ENCODE results near the gene EPHA6.

Gene EPHA6

DNA sequence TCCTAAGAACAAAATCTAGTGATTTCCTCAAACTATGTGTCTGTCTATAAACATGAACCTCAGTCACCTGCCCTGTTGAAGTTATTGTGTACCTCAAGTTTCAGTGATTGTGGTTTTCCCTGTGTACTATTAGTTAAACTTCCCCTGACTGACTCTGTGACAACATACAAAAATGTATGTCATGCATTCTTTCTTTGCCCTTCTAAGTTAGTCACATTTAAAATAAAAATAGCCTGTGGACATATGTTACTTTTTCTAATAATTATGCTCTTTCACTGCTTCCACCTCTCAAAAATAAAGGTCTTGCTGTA lies 29.8 kb downstream of the EPHA6 start:
- TF ChIP-seq, protein P1, sequence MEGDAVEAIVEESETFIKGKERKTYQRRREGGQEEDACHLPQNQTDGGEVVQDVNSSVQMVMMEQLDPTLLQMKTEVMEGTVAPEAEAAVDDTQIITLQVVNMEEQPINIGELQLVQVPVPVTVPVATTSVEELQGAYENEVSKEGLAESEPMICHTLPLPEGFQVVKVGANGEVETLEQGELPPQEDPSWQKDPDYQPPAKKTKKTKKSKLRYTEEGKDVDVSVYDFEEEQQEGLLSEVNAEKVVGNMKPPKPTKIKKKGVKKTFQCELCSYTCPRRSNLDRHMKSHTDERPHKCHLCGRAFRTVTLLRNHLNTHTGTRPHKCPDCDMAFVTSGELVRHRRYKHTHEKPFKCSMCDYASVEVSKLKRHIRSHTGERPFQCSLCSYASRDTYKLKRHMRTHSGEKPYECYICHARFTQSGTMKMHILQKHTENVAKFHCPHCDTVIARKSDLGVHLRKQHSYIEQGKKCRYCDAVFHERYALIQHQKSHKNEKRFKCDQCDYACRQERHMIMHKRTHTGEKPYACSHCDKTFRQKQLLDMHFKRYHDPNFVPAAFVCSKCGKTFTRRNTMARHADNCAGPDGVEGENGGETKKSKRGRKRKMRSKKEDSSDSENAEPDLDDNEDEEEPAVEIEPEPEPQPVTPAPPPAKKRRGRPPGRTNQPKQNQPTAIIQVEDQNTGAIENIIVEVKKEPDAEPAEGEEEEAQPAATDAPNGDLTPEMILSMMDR (conservative IDR thresholded peaks at IDR 0.05; ENCODE audit: low read depth, low read length), result no peak
- DNase-seq (ENCODE audit: low read depth), result no peak
- no peak overlapping the region for H3K4me3 ChIP-seq (ENCODE audit: low read length)

DNA sequence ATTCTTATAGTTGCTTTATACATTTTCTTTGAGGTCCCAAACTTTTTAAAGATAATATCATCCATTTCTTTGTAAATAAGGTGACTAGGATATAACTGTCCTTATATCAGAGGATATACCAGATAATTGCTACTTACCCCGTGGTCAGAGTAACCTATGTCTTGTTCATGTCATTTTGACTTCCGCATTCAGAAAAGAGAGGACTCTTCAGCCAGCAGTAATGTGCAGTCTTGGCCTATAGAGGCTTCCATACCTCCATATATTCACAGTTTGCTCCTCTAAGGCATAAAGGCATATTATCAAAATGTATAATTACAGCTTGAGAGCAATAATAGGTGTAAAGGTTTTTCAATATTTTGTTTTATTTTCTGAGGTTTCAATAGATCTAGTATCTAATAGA lies 38.5 kb downstream of the EPHA6 start:
- H3K4me3 ChIP-seq (ENCODE audit: low read length), result no peak overlapping the region
- TF ChIP-seq, protein P1 (conservative IDR thresholded peaks at IDR 0.05; ENCODE audit: low read depth, low read length), result no peak
- no peak for DNase-seq (ENCODE audit: low read depth)

DNA sequence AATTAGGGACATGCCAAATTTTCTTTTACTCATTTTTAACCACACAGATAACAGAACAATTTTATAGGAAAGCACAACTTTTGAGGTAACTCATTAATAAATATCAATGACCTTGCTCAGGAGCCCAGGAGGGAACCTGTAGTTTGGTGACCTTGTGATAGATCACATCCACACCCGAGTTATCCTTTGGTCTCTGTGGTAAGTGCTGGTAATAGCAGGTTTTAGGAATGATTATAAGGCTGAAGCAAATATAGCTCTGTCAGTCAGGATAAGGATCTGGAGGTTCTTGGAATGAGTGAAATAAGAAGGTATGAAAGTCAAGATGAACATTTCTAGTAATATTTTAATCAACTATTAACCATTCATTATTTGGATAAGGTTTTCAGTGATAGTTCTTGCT lies 46.5 kb downstream of the EPHA6 start:
- no peak for DNase-seq (ENCODE audit: low read depth)
- no peak overlapping the region for H3K4me3 ChIP-seq (ENCODE audit: low read length)
- TF ChIP-seq, protein P1 (conservative IDR thresholded peaks at IDR 0.05; ENCODE audit: low read depth, low read length), result no peak

DNA sequence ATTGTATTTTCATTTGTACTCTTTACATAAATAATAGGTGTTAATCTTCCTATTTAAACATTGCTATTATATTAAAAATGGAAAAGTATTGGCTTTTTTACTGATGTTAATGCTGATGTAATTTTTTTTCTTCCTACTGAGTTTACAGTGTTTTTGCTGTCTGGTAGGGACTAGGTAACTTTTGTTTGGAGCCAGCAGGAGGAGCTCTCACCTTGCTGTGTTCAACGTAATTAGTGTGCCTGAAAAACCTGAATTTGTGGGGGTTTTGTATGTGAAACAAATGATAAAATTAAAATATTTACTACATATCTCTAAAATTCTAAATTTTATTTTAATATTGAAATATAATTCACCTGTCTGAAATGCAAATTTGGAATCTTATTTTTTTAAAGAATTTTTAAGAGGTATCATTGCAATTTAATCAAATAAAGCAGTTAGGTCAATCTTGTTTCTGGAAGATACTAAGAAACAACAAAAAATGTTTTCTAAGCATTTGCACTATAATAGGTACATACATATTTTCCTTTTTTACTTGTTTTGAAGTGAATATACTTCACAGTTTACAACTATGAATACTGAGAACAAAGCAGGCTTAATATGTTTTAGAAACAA lies 48.8 kb downstream of the EPHA6 start:
- peak; percentile 27 for DNase-seq (ENCODE audit: low read depth)
- TF ChIP-seq, protein P1 (conservative IDR thresholded peaks at IDR 0.05; ENCODE audit: low read depth, low read length), result peak; percentile 86
- H3K4me3 ChIP-seq (ENCODE audit: low read length), result no peak overlapping the region

DNA sequence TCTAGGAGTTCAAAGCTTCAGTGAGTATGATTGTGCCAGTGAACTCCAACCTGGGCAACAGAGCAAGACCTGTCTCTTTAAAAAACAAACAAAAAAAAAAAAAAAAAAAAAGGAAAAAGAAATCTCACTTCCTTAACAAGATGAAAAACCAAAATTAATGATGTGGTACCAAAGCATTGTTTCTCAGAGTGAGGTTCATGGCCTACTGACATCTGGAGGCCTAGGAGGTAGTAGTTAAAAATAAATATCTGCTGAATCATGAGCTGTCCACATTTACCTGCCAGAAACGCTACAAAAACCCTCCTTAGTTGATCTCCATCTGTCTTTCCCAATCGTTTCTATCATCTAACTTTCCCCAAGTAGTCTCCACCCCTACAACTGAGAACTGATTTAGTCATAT lies 51.2 kb downstream of the EPHA6 start:
- H3K4me3 ChIP-seq (ENCODE audit: low read length), result no peak overlapping the region
- DNase-seq (ENCODE audit: low read depth), result no peak
- TF ChIP-seq, protein P1 (conservative IDR thresholded peaks at IDR 0.05; ENCODE audit: low read depth, low read length), result no peak

DNA sequence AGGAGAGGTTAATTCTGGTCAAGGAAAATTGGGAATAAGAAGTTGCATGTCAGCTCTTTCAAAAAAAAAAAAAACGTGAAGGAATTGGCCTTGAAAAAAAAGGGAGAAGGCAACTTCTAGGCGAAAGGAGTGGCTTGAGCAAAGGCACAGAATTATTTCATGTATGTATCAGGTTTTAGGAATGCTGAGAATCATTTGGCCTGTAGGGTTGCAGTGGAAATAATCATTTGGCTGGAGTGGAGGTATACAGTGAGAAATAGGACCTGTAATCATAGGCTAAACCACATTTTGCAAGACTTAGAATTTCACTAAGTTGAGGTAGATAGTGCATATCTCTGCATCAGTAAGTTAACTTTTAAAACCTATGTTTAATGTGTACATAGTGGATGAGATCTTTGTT lies 54.9 kb downstream of the EPHA6 start:
- no peak overlapping the region for H3K4me3 ChIP-seq (ENCODE audit: low read length)
- TF ChIP-seq, protein P1 (conservative IDR thresholded peaks at IDR 0.05; ENCODE audit: low read depth, low read length), result no peak
- DNase-seq (ENCODE audit: low read depth), result no peak

DNA sequence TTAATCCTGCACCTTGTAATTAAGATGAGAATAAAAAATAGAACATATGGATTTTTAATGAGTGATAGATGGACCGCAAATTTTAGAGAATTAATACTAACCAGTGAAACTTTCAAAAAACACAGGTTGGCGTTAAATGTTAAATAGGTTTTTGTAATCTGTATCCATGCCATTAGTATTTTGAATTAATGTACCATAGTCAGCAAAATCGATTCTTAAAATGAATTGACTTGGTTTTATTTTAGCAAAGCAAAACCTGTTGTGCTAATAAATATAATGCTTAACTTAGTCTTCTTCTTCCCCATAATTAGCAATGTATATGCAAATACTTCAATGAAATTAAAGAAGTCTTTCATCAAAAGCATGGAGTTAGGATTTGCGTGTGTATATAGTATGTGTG lies 63.1 kb downstream of the EPHA6 start:
- no peak for DNase-seq (ENCODE audit: low read depth)
- H3K4me3 ChIP-seq (ENCODE audit: low read length), result no peak overlapping the region
- TF ChIP-seq, protein P1 (conservative IDR thresholded peaks at IDR 0.05; ENCODE audit: low read depth, low read length), result no peak

All from retinal pigment epithelial cell (primary cell).